WERI-Rb-1 (cell line): ENCODE measurements around the gene ABCB8.

ENCODE experiments used
- DNase-seq: peaks from one replicate; pipeline ENCODE4 v3.0.0-alpha.2; 2020
- H3K27ac ChIP-seq: fragments of 250-450 bp; sonication (Bioruptor Pico); 2 replicates; pipeline ENCODE4 v1.5.1; 2020; ENCODE audit warnings: mild to moderate bottlenecking, moderate library complexity
- H3K27me3 ChIP-seq: fragments of 250-450 bp; sonication (Bioruptor Pico); 2 replicates; pipeline ENCODE4 v1.5.1; 2021; ENCODE audit warnings: mild to moderate bottlenecking, low read depth, moderate library complexity; ENCODE audit not compliant: insufficient read depth, severe bottlenecking
- H3K36me3 ChIP-seq: fragments of 250-450 bp; sonication (Bioruptor Pico); 2 replicates; pipeline ENCODE4 v1.5.1; 2020; ENCODE audit warnings: mild to moderate bottlenecking, moderate library complexity
- H3K4me3 ChIP-seq: 2 replicates; pipeline ENCODE4 v1.5.1; 2011; ENCODE audit warnings: low read depth, mild to moderate bottlenecking, control low read depth, low read length
- H3K9me3 ChIP-seq: fragments of 250-450 bp; sonication (Bioruptor Pico); 2 replicates; pipeline ENCODE4 v1.5.1; 2021; ENCODE audit warnings: mild to moderate bottlenecking, moderate library complexity; ENCODE audit not compliant: severe bottlenecking
- TF ChIP-seq, protein P1 (sequence below): IDR thresholded peaks from 2 replicates; pipeline ENCODE4 v1.5.1; 2011; ENCODE audit warnings: low read depth, mild to moderate bottlenecking, control low read depth, inconsistent platforms, low read length

ABCB8 gene

GRCh38 chr7:151063212-151063561 is 34.9 kb downstream of the ABCB8 start:
- no peak overlapping the region for H3K27ac ChIP-seq

GRCh38 chr7:151064454-151064853 is 36.2 kb downstream of the ABCB8 start:
- no peaks in the 10 kb centered on the region for H3K27me3 ChIP-seq
- no peaks in the 10 kb centered on the region for H3K9me3 ChIP-seq
- H3K36me3 ChIP-seq, result peaks cover 56% of the 10 kb centered on the region
- no peak overlapping the region for H3K27ac ChIP-seq
- TF ChIP-seq, protein P1, sequence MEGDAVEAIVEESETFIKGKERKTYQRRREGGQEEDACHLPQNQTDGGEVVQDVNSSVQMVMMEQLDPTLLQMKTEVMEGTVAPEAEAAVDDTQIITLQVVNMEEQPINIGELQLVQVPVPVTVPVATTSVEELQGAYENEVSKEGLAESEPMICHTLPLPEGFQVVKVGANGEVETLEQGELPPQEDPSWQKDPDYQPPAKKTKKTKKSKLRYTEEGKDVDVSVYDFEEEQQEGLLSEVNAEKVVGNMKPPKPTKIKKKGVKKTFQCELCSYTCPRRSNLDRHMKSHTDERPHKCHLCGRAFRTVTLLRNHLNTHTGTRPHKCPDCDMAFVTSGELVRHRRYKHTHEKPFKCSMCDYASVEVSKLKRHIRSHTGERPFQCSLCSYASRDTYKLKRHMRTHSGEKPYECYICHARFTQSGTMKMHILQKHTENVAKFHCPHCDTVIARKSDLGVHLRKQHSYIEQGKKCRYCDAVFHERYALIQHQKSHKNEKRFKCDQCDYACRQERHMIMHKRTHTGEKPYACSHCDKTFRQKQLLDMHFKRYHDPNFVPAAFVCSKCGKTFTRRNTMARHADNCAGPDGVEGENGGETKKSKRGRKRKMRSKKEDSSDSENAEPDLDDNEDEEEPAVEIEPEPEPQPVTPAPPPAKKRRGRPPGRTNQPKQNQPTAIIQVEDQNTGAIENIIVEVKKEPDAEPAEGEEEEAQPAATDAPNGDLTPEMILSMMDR, result no peak
- DNase-seq, result no peak
- H3K4me3 ChIP-seq, result no peak overlapping the region

More at GRCh38 chr7:151063212-151063561, 34.9 kb downstream of the ABCB8 start:
- Histone ChIP-seq H3K9me3 (no peaks in the 10 kb centered on the region), H3K4me3 (no peak overlapping the region), H3K36me3 (peaks cover 48% of the 10 kb centered on the region), H3K27me3 (no peaks in the 10 kb centered on the region)
- TF ChIP-seq, protein P1, result no peak
- DNase-seq, result no peak

DNA sequence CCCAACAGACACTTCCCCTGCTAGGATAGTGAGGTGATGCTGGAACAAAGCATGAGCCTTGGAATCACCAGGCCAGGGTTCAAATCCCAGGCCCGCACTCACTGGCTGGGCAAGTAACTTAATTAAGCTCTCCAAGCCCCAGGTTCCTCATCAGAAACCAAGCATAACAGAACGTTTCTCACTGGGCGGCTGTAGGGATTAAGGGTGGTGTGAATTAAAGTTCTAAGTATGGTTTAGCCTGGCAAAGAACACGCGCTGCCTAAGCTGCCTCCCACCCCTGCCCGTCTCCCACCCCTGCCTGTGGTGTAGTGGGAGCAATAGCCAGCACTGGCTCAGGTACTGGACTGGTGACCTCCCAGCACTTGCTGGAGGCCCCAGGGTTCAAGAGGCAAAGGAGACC is 36.7 kb downstream of the ABCB8 start:
- H3K27me3 ChIP-seq, result no peaks in the 10 kb centered on the region
- DNase-seq, result no peak
- peaks cover 61% of the 10 kb centered on the region for H3K36me3 ChIP-seq
- H3K9me3 ChIP-seq, result no peaks in the 10 kb centered on the region
- no peak overlapping the region for H3K4me3 ChIP-seq
- TF ChIP-seq, protein P1, result no peak
- H3K27ac ChIP-seq, result no peak overlapping the region

DNA sequence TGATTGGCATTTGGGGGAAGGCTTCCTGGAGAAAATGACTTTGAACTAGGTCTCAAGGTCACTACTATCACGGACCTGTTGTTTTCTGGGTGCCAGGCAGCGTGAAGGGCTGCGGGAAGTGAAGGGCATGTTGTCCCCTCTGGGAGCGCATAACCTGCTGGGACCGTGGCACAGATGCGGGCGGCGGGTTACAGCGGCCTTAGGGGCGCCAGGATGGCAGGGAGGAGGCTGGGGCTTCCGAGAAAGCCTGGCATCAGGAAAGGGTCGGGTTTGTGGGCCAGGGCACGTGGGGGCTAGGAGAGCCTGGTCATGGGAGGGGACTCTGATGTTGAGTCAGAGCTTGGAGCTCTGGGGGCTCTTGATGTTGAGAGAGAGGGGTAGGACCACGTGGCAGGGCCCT is 37.3 kb downstream of the ABCB8 start:
- no peak for DNase-seq
- TF ChIP-seq, protein P1, result no peak
- Histone ChIP-seq H3K27me3 (no peaks in the 10 kb centered on the region), H3K27ac (no peak overlapping the region), H3K9me3 (no peaks in the 10 kb centered on the region), H3K4me3 (no peak overlapping the region), H3K36me3 (peaks cover 67% of the 10 kb centered on the region)

DNA sequence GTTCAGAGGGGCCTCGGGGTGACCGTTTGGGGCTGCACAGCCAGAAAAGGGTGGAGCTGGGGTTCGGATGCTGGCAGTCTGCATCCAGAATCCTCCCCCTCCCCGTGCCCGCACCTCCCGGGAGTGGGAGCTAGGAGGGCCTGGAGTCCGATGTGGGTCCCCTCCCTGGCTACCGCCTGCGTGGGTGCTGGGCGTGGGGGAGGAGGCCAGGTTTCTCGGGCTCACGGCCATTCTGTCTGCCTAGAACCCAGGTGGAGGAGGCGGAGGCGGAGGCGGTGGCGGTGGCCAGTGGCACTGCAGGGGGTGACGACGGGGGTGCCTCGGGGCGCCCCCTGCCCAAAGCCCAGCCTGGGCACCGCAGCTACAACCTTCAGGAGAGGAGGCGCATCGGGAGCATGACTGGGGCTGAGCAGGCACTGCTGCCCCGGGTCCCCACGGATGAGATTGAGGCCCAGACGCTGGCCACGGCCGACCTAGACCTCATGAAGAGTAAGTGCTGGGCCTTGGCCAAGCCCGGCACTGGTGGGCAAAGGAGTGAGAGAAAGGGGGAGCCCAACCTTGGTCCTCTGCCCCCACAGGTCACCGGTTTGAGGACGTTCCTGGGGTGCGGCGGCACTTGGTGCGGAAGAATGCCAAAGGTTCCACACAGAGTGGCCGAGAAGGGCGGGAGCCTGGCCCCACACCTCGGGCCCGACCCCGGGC is 38.2 kb downstream of the ABCB8 start:
- Histone ChIP-seq H3K4me3 (no peak overlapping the region), H3K27me3 (no peaks in the 10 kb centered on the region), H3K27ac (no peak overlapping the region), H3K36me3 (peaks cover 76% of the 10 kb centered on the region), H3K9me3 (no peaks in the 10 kb centered on the region)
- no peak for DNase-seq
- TF ChIP-seq, protein P1, result no peak

- TF ChIP-seq, protein P1, result no peak
- Histone ChIP-seq H3K27me3 (no peaks in the 10 kb centered on the region), H3K9me3 (no peaks in the 10 kb centered on the region), H3K4me3 (no peak overlapping the region), H3K36me3 (peaks cover 86% of the 10 kb centered on the region), H3K27ac (no peak overlapping the region)
- no peak for DNase-seq
These were observed 40.0 kb downstream of the ABCB8 start for GRCh38 chr7:151068069-151068773.
